Measurements from ENCODE around the gene STK17A. TPM values are rescaled to one million over a fixed set of nuclear protein-coding genes. Genes with fewer than 3 reads are reported as not detected.

The STK17A gene
- total RNA-seq, 1 donor from 2014 or later = 15.6 TPM

DNA sequence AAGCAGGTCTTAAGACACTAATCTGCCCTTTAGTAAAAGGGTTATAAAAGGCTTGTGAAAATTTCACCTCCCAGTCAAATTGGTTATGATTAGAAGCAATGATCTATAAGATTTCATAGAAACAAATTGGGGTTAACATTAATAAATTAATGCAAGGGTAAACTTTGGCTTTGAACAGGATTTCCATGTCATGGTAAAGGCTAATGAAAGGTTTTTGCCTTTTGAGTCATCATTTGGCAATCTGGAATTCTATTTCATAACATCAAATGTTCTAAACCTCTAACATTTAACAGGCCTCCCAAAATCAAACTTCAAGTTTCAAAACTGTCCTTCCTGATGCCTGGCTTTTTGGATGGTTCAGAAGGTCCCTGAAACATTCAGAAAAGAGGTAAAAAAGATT, 84.0 kb downstream of the STK17A start:
- H3K9me3 Mint-ChIP-seq = peaks cover 64% of the 10 kb centered on the region
- peaks cover 93% of the 10 kb centered on the region for H3K79me2 ChIP-seq (ENCODE audit: low read depth)

DNA sequence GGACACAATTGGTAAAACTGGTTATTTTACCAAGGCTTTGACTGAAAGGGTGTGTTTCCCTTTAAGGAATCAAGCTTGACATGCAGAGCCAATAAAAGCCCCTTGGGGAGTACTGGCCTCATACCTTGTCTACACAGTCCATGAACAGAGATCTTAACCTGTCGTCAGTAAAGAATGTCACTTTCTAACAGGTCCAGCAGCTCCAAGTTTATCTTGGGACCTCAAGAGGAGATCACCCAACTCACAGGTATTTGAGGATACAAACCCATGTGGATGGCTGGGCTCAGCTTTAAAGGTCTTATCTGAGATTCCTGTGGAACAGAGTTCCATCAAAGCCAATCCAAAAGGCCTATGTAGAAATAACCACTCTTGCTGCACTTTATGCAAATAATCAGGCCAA, 85.1 kb downstream of the STK17A start:
- H3K4me3 ChIP-seq = no peak overlapping the region
- H3K79me2 ChIP-seq (ENCODE audit: low read depth) = peaks cover 93% of the 10 kb centered on the region
- no peaks in the 10 kb centered on the region for H4K20me1 ChIP-seq (ENCODE audit: low read depth)
- no peak for TF ChIP-seq EZH2 (IDR thresholded peaks at IDR 0.05)
- TF ChIP-seq CTCF (IDR thresholded peaks at IDR 0.05) = no peak
- no peak for TF ChIP-seq EZH2phosphoT487 (IDR thresholded peaks at IDR 0.05)
- no peaks in the 10 kb centered on the region for H3K27me3 Mint-ChIP-seq (ENCODE audit: insufficient read depth, low read depth)
- H3K36me3 Mint-ChIP-seq = peaks cover 51% of the 10 kb centered on the region
- no peak overlapping the region for H3K4me3 Mint-ChIP-seq
- H3K9me3 ChIP-seq (ENCODE audit: low read depth) = peaks cover 11% of the 10 kb centered on the region
- no peaks in the 10 kb centered on the region for H3K36me3 ChIP-seq
- no peak overlapping the region for H3K27ac Mint-ChIP-seq
- H3F3A ChIP-seq (ENCODE audit: low read depth) = no peaks in the 10 kb centered on the region
- no peak overlapping the region for H2AFZ ChIP-seq (replicated peaks)
- no peak for DNase-seq (ENCODE audit: low spot score)
- peaks cover 69% of the 10 kb centered on the region for H3K9me3 Mint-ChIP-seq
- no peak overlapping the region for H3K27ac ChIP-seq
- no peak overlapping the region for H3K9ac ChIP-seq
- no peak overlapping the region for H3K4me2 ChIP-seq
- H3K4me1 ChIP-seq = no peaks in the 10 kb centered on the region
- no peaks in the 10 kb centered on the region for H3K27me3 ChIP-seq
- H3K4me1 Mint-ChIP-seq = no peaks in the 10 kb centered on the region

More for the DNA sequence above, 84.0 kb downstream of the STK17A start:
- Histone ChIP-seq H3F3A (ENCODE audit: low read depth) (no peaks in the 10 kb centered on the region), H3K9ac (no peak overlapping the region), H3K27me3 (no peaks in the 10 kb centered on the region), H3K36me3 (no peaks in the 10 kb centered on the region), H4K20me1 (ENCODE audit: low read depth) (no peaks in the 10 kb centered on the region), H3K9me3 (ENCODE audit: low read depth) (peaks cover 11% of the 10 kb centered on the region), H3K4me1 (no peaks in the 10 kb centered on the region), H3K4me2 (no peak overlapping the region), H3K4me3 (no peak overlapping the region), H2AFZ (replicated peaks) (no peak overlapping the region), H3K27ac (no peak overlapping the region)
- Mint-ChIP-seq H3K27me3 (ENCODE audit: insufficient read depth, low read depth) (no peaks in the 10 kb centered on the region), H3K27ac (no peak overlapping the region), H3K36me3 (peaks cover 49% of the 10 kb centered on the region), H3K4me1 (no peaks in the 10 kb centered on the region), H3K4me3 (no peak overlapping the region)
- DNase-seq (ENCODE audit: low spot score) = no peak
- TF ChIP-seq CTCF (IDR thresholded peaks at IDR 0.05) (no peak), EZH2phosphoT487 (IDR thresholded peaks at IDR 0.05) (no peak), EZH2 (IDR thresholded peaks at IDR 0.05) (no peak)

GRCh38 chr7:43669286-43670081, 86.6 kb downstream of the STK17A start:
- DNase-seq (ENCODE audit: low spot score) = no peak
- Mint-ChIP-seq H3K27ac (no peak overlapping the region), H3K4me3 (no peak overlapping the region), H3K36me3 (peaks cover 50% of the 10 kb centered on the region), H3K9me3 (peaks cover 80% of the 10 kb centered on the region), H3K4me1 (no peaks in the 10 kb centered on the region), H3K27me3 (ENCODE audit: insufficient read depth, low read depth) (no peaks in the 10 kb centered on the region)
- no peak for TF ChIP-seq CTCF (IDR thresholded peaks at IDR 0.05)
- no peak for TF ChIP-seq EZH2phosphoT487 (IDR thresholded peaks at IDR 0.05)
- TF ChIP-seq EZH2 (IDR thresholded peaks at IDR 0.05) = no peak
- H3F3A ChIP-seq (ENCODE audit: low read depth) = no peaks in the 10 kb centered on the region
- peaks cover 11% of the 10 kb centered on the region for H3K9me3 ChIP-seq (ENCODE audit: low read depth)
- H3K4me1 ChIP-seq = no peaks in the 10 kb centered on the region
- H3K4me2 ChIP-seq = no peak overlapping the region
- H4K20me1 ChIP-seq (ENCODE audit: low read depth) = no peaks in the 10 kb centered on the region
- H3K27ac ChIP-seq = no peak overlapping the region
- H3K36me3 ChIP-seq = no peaks in the 10 kb centered on the region
- H3K9ac ChIP-seq = no peak overlapping the region
- H2AFZ ChIP-seq (replicated peaks) = no peak overlapping the region
- no peak overlapping the region for H3K4me3 ChIP-seq
- peaks cover 99% of the 10 kb centered on the region for H3K79me2 ChIP-seq (ENCODE audit: low read depth)
- H3K27me3 ChIP-seq = no peaks in the 10 kb centered on the region
